Measurements from ENCODE around the gene PRPSAP1. TPM values are rescaled to one million over a fixed set of nuclear protein-coding genes. Genes with fewer than 3 reads are reported as not detected.

Gene PRPSAP1
- total RNA-seq, 2 experiments from 2014 or later, result 53.3 to 111 TPM

DNA sequence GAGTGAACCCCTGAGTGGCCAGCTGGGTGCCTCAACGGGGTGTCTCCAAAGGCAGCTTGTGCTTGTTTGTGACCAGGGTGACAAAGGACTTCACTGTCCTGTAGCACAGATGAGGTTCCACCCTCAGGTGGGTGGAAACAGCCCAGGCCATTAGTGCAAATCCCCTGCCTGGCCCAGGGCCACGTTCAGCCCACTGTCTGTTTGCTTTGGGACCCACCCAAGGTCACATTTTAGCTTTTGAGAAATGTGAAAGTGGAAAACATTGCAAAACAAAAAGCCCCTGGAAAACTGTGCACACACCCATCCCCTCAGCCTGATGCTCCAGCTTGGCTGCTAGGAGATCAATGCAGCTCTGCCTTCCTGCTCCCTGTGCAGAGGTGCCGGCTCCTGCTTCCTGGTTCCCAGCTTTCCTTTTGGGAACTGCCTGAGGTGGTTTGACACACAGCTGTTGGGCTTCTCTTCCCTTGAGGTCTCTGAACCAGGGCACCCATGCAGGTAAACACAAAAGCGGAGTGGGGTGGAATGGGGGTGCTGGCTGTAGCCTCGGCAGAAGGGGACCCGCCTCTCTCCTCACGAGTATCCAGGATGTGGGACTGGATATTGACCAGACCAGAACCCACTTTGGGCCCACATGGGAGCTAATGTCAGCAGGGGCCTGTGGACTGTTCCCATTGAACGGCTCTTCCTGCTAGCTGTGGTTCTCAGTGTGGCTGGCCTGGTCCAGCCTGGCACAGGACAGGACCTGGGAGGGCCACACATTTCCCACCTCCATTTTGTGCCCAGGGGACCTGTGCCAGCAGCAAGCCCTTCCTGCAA lies 22.8 kb upstream of the PRPSAP1 start:
- POLR2A ChIA-PET, result no interaction called here
- CTCF ChIA-PET (ENCODE audit: unreplicated experiment), result interaction anchor here (0.6 kb wide), 1 partner anchor 72 kb away, joined by 3 read pairs; no protein-coding TSS in a partner anchor
- no peak overlapping the region for H2AFZ ChIP-seq (ENCODE audit: low read length)
- H3K4me2 ChIP-seq (ENCODE audit: low read length), result no peak overlapping the region
- no peaks in the 10 kb centered on the region for H3K9me2 ChIP-seq (ENCODE audit: insufficient read depth, low read length)
- H3K79me2 ChIP-seq (ENCODE audit: insufficient read depth, low read depth, low read length), result no peaks in the 10 kb centered on the region
- no peak for TF ChIP-seq EZH2phosphoT487 (IDR thresholded peaks at IDR 0.05; ENCODE audit: borderline replicate concordance, low read depth, low read length)
- TF ChIP-seq, protein P1, sequence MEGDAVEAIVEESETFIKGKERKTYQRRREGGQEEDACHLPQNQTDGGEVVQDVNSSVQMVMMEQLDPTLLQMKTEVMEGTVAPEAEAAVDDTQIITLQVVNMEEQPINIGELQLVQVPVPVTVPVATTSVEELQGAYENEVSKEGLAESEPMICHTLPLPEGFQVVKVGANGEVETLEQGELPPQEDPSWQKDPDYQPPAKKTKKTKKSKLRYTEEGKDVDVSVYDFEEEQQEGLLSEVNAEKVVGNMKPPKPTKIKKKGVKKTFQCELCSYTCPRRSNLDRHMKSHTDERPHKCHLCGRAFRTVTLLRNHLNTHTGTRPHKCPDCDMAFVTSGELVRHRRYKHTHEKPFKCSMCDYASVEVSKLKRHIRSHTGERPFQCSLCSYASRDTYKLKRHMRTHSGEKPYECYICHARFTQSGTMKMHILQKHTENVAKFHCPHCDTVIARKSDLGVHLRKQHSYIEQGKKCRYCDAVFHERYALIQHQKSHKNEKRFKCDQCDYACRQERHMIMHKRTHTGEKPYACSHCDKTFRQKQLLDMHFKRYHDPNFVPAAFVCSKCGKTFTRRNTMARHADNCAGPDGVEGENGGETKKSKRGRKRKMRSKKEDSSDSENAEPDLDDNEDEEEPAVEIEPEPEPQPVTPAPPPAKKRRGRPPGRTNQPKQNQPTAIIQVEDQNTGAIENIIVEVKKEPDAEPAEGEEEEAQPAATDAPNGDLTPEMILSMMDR (conservative IDR thresholded peaks at IDR 0.05; ENCODE audit: low read length), result no peak
- H3K4me1 ChIP-seq (ENCODE audit: insufficient read depth, low read length, poor library complexity, severe bottlenecking), result no peaks in the 10 kb centered on the region
- no peak for DNase-seq (ENCODE audit: low spot score)
- H3K9me3 ChIP-seq (ENCODE audit: low read length), result no peaks in the 10 kb centered on the region
- no peaks in the 10 kb centered on the region for H3K36me3 ChIP-seq (ENCODE audit: insufficient read depth, low read length)
- intact Hi-C loops (cut with micrococcal nuclease; ENCODE audit: unreplicated experiment), result no loop called here
- no TSS peak for BruUV-seq (replicated peaks)
- no peaks in the 10 kb centered on the region for H4K20me1 ChIP-seq (ENCODE audit: insufficient read depth, low read length)
- no peak overlapping the region for H3K27ac ChIP-seq (ENCODE audit: low read depth, low read length, poor library complexity, severe bottlenecking)
- H3K4me3 ChIP-seq (ENCODE audit: low read depth, low read length, poor library complexity, severe bottlenecking), result no peak overlapping the region

GRCh38 chr17:76371656-76372628 lies 18.2 kb upstream of the PRPSAP1 start:
- intact Hi-C loops (cut with micrococcal nuclease; ENCODE audit: unreplicated experiment), result no loop called here
- no peak for DNase-seq (ENCODE audit: low spot score)
- H3K9me2 ChIP-seq (ENCODE audit: insufficient read depth, low read length), result no peaks in the 10 kb centered on the region
- no peak overlapping the region for H3K4me2 ChIP-seq (ENCODE audit: low read length)
- no peaks in the 10 kb centered on the region for H3K9me3 ChIP-seq (ENCODE audit: low read length)
- no peak overlapping the region for H2AFZ ChIP-seq (ENCODE audit: low read length)
- H3K27ac ChIP-seq (ENCODE audit: low read depth, low read length, poor library complexity, severe bottlenecking), result no peak overlapping the region
- H3K4me3 ChIP-seq (ENCODE audit: low read depth, low read length, poor library complexity, severe bottlenecking), result no peak overlapping the region
- BruUV-seq (replicated peaks), result no TSS peak
- no peaks in the 10 kb centered on the region for H3K4me1 ChIP-seq (ENCODE audit: insufficient read depth, low read length, poor library complexity, severe bottlenecking)
- CTCF ChIA-PET (ENCODE audit: unreplicated experiment), result no interaction called here
- TF ChIP-seq, protein P1 (conservative IDR thresholded peaks at IDR 0.05; ENCODE audit: low read length), result no peak
- TF ChIP-seq EZH2phosphoT487 (IDR thresholded peaks at IDR 0.05; ENCODE audit: borderline replicate concordance, low read depth, low read length), result no peak
- no peaks in the 10 kb centered on the region for H3K79me2 ChIP-seq (ENCODE audit: insufficient read depth, low read depth, low read length)
- no peaks in the 10 kb centered on the region for H3K36me3 ChIP-seq (ENCODE audit: insufficient read depth, low read length)
- POLR2A ChIA-PET, result interaction anchor here (0.6 kb wide), 1 partner anchor 11 kb away, joined by 4 read pairs; no protein-coding TSS in a partner anchor
- H4K20me1 ChIP-seq (ENCODE audit: insufficient read depth, low read length), result no peaks in the 10 kb centered on the region
